Gastrocnemius medialis (tissue), 4 donors: Measurements from ENCODE around the gene LUC7L3. TPM values are rescaled to one million over a fixed set of nuclear protein-coding genes. Genes with fewer than 3 reads are reported as not detected.

ENCODE experiments used
- ATAC-seq, 2 donors: fragments of 150-250 bp; one replicate each; pipeline ENCODE4 v1.9.1; 2016
- DNase-seq, 2 donors: peaks; one replicate each; pipeline ENCODE4 v3.0.0-alpha.2; 2019
- H3K27ac ChIP-seq, 4 donors: fragments of 200-600 bp; sonication (generic); 1 replicate in 1 of 4; 2 replicates in 3 of 4; pipeline ENCODE4 v1.5.1; 2016 to 2018; ENCODE audit warnings: mild to moderate bottlenecking in 2 of 4, moderate library complexity in 1 of 4
- H3K27me3 ChIP-seq, 3 donors: fragments of 200-600 bp; sonication (generic) in 2 of 3; 1 replicate in 1 of 3; 2 replicates in 2 of 3; pipeline versions ENCODE4 v1.5.1 to v1.6.0; 2016 to 2019; ENCODE audit warnings: mild to moderate bottlenecking in 1 of 3, moderate library complexity in 1 of 3
- H3K36me3 ChIP-seq, 2 donors: fragments of 200-600 bp; sonication (generic) in 1 of 2; one replicate each; pipeline ENCODE4 v1.5.1; 2017 to 2018
- H3K4me1 ChIP-seq, 2 donors: fragments of 200-600 bp; sonication (generic) in 1 of 2; one replicate each; pipeline ENCODE4 v1.5.1; 2016 to 2017; ENCODE audit warnings: mild to moderate bottlenecking in 2 of 2
- H3K4me3 ChIP-seq, 4 donors: fragments of 200-600 bp; sonication (generic) in 3 of 4; 1 replicate in 1 of 4; 2 replicates in 3 of 4; pipeline ENCODE4 v1.5.1; 2016 to 2019; ENCODE audit warnings: mild to moderate bottlenecking in 2 of 4
- H3K9me3 ChIP-seq, 3 donors: fragments of 200-600 bp; sonication (generic) in 2 of 3; 1 replicate in 1 of 3; 2 replicates in 2 of 3; pipeline ENCODE4 v1.5.1; 2016 to 2019
- CTCF ChIP-seq, 5 experiments: fragments of 450-650 bp in 3 of 5; fragments of 200-600 bp in 2 of 5; sonication (generic) in 2 of 5; IDR thresholded peaks in 4 of 5; conservative IDR thresholded peaks in 1 of 5; 1 replicate in 4 of 5; 2 replicates in 1 of 5; pipeline ENCODE4 v1.5.1; 2016 to 2019; ENCODE audit warnings: antibody characterized with exemption in 5 of 5, mild to moderate bottlenecking in 3 of 5, moderate library complexity in 3 of 5
- POLR2A ChIP-seq, 2 donors: fragments of 450-650 bp; IDR thresholded peaks; one replicate each; pipeline ENCODE4 v1.6.1; 2017; ENCODE audit warnings: antibody characterized with exemption in 2 of 2, mild to moderate bottlenecking in 2 of 2, moderate library complexity in 2 of 2
- in situ Hi-C, 4 donors: fragments of 200-750 bp; cut with MboI; loops; one replicate each; pipeline versions ENCODE4 v1.15.0 to v1.8.0; 2017; ENCODE audit warnings: low sequenced_read_pairs in 4 of 4
- intact Hi-C: fragments of 100-400 bp; cut with DNase I; formaldehyde crosslinking; loops from one replicate; pipeline ENCODE4 v1.15.1; 2023; ENCODE audit warnings: low total_unique reads
- total RNA-seq, 4 donors: library from RNA; depleted of rRNA; stranded (reverse); fragments of >200 nt; gene quantifications; one replicate each; pipeline versions ENCODE4 v1.1.0 to v1.2.3, GENCODE V29; 2016

LUC7L3 gene
- total RNA-seq, 4 donors from 2014 or later: 10.4 to 67.3 (median 25.7) TPM

- in situ Hi-C loops: no loop called here
- intact Hi-C loops: no loop called here
- no peak for ATAC-seq
These were observed 33.5 kb upstream of the LUC7L3 start for GRCh38 chr17:50685691-50686493.

GRCh38 chr17:50686494-50687199 is 32.8 kb upstream of the LUC7L3 start:
- peaks cover 11 to 20% of the 10 kb centered on the region in 2 donors for H3K4me1 ChIP-seq
- ATAC-seq (peak; percentile 86 to 89), DNase-seq (peak; percentile 38 to 70)
- no peaks in the 10 kb centered on the region for H3K36me3 ChIP-seq
- TF ChIP-seq CTCF (IDR thresholded peaks at IDR 0.05 in 4 of 5, conservative IDR thresholded peaks at IDR 0.05 in 1 of 5): no peak
- TF ChIP-seq POLR2A (IDR thresholded peaks at IDR 0.05): no peak
- no peak overlapping the region for H3K4me3 ChIP-seq
- H3K27ac ChIP-seq: peak overlapping the region in 2 of 4 donors; percentile 43 to 67
- intact Hi-C loops: no loop called here
- in situ Hi-C loops: no loop called here
- no peaks in the 10 kb centered on the region for H3K9me3 ChIP-seq
- H3K27me3 ChIP-seq: no peaks in the 10 kb centered on the region

More at GRCh38 chr17:50685691-50686493, 33.5 kb upstream of the LUC7L3 start:
- H3K27ac ChIP-seq: peak overlapping the region in 2 of 4 donors; percentile 43 to 67
- no peaks in the 10 kb centered on the region for H3K36me3 ChIP-seq
- no peaks in the 10 kb centered on the region for H3K9me3 ChIP-seq
- H3K4me3 ChIP-seq: no peak overlapping the region
- no peak for TF ChIP-seq POLR2A (IDR thresholded peaks at IDR 0.05)
- no peak for TF ChIP-seq CTCF (IDR thresholded peaks at IDR 0.05 in 4 of 5, conservative IDR thresholded peaks at IDR 0.05 in 1 of 5)
- no peaks in the 10 kb centered on the region for H3K27me3 ChIP-seq
- no peak for DNase-seq
- H3K4me1 ChIP-seq: peaks cover 11 to 20% of the 10 kb centered on the region in 2 donors

- H3K27ac ChIP-seq: peak overlapping the region in 2 of 4 donors; percentile 43 to 67
- in situ Hi-C loops: no loop called here
These were observed 32.0 kb upstream of the LUC7L3 start for GRCh38 chr17:50687200-50688066.

More at GRCh38 chr17:50687200-50688066, 32.0 kb upstream of the LUC7L3 start:
- no peak for DNase-seq
- intact Hi-C loops: no loop called here
- H3K27me3 ChIP-seq: no peaks in the 10 kb centered on the region
- peaks cover 11 to 20% of the 10 kb centered on the region in 2 donors for H3K4me1 ChIP-seq
- no peaks in the 10 kb centered on the region for H3K9me3 ChIP-seq
- no peak for TF ChIP-seq POLR2A (IDR thresholded peaks at IDR 0.05)
- no peak for TF ChIP-seq CTCF (IDR thresholded peaks at IDR 0.05 in 4 of 5, conservative IDR thresholded peaks at IDR 0.05 in 1 of 5)
- no peak for ATAC-seq
- H3K36me3 ChIP-seq: peaks cover 0 to 3% of the 10 kb centered on the region in 2 donors
- no peak overlapping the region for H3K4me3 ChIP-seq
